HG03457 (cell line): ENCODE results near the gene BTG1.
A peak's percentile ranks its signal among the peaks of the same experiment; 100 is the strongest.
"Not testable (repeated sequence)": the region's sequence is repeated elsewhere in the genome, so short reads cannot be mapped to it uniquely, and the experiment has no call there.

Source experiments
- ATAC-seq: cut with Tn5 transposase; IDR thresholded peaks from one replicate; pipeline ENCODE4 v1.9.1; 2021; ENCODE audit warnings: moderate number of reproducible peaks; ENCODE audit not compliant: unreplicated experiment

Gene BTG1

DNA sequence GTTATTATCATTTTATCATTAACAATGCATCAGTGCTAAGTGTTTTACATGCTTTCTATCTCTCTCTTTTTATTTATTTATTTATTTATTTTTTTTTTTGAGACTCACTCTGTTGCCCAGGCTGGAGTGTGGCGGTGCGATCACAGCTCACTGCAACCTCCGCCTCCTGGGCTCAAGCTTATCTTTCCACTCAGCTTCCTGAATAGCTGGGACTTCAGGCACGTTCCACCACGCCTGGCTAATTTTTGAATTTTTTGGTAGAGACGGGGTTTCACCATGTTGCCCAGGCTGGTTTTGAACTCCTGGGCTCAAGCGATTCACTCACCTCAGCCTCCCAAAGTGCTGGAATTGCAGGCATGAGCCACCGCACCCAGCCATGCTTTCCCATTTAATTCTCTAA lies 3.9 kb upstream of the BTG1 start:
- no peak for ATAC-seq

GRCh38 chr12:92147491-92147890 lies 1.8 kb upstream of the BTG1 start:
- no peak for ATAC-seq

- no peak for ATAC-seq
These were observed 1.0 kb upstream of the BTG1 start for GRCh38 chr12:92146497-92147224.

DNA sequence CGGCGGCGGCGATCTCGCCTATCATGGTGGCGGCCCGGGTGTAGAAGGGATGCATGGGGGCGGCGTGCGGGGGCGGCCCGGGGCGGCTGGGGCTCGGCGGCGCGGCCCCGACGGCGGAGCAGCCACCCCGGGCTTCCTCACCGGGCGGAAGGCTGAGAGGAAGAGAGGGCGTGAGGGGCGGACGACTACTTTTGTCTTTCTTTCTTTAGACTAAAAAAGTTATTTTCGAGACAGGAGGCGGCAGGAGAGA lies 240 bp downstream of the BTG1 start:
- peak; percentile 3 for ATAC-seq

GRCh38 chr12:92144631-92145480 lies 790 bp downstream of the BTG1 start:
- peak; percentile 0 for ATAC-seq

DNA sequence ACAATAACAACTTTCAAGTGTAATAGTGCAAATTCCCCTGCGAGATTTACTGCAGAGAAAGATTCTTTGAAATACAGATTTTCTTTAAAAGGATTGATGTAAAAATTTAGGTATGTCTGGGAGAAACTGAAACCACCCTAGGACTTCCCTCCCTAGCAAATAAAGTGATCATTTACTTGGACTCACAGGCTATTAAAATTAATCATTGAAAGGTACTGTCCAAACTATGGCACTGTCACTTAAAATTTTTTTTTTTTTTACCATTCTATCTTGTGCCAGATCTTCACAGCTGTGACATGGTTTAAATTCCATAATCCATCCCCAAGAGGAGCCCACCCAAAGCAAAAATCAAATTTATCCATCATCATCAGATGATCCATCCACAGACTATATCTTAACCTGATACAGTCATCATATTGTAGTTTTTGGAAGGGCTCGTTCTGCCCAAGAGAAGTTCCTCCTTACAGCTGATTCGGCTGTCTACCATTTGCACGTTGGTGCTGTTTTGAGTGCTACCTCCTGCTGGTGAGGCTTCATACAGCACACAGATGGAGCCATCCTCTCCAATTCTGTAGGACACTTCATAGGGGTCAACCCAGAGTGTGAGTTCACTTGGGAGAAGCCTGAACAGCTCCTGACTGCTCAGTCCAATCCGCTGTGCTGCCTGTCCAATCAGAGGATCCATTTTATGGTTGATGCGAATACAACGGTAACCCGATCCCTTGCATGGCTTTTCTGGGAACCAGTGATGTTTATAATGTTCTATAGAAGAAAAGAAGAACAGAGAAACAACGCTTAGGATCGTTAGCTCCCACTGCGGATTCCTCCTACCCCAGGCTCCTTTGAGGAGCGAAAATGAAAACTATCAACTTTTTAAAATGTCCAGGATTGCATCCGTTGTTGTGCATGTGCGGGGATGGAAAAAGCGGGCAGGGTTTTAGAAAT lies 1.7 kb downstream of the BTG1 start:
- ATAC-seq: peak; percentile 18

GRCh38 chr12:92143258-92143657 lies 2.4 kb downstream of the BTG1 start:
- no peak for ATAC-seq

DNA sequence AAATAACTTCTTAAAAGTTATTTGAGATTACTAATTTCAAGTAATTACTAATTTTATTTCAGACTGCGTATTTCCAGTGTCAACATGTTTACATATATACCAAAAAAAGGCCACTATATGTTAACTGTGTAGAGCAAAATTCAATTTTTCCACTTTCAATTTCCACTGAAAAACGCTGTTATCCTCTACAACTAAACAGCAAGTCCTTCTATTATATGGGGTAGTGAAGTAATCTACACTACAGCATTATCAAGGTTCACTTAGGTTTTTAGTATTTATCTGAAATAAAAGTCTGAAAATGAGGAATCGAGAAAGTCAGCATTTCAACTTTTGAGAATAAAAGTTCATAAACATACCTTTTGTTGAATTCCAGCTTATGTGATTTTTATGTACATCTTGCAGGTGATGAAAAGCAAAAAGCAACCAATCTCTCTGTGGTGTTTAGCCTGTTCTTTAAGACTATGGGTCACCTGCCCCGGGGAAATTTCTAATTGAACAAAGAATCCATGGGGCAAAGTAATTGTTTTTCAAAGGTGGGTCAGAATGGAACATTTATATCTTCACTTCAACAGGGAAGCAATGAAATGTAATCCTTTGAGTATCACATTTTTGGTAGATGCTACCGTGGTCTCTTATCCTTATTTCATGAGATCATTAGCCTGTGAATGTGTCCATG lies 3.3 kb downstream of the BTG1 start:
- no peak for ATAC-seq

DNA sequence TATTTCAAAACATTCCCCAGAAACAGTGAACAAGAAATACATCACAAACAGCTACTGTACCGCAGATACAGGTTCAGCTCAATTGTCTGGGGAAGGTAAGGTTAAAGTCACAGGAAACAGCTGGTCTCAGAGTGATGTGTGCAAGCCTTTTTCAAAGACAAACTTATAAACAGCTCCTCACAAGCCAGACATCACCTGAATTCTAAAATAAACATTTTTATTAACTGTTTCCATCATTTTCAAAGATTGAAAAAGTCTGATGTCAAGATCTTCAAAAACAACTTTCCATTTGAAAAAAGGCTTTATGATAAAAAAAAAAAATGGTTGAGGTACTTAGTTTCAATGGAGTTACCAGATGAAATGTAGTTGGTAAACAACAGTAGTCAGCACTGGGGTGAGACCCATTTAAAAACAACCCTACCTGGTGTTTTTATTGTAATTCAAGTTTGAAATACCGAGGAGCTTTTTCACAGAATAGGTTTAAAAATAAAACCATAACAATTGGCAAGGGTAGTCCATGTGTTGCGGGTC lies 4.0 kb downstream of the BTG1 start:
- ATAC-seq: no peak

GRCh38 chr12:92140896-92141536 lies 4.6 kb downstream of the BTG1 start:
- ATAC-seq: no peak

- ATAC-seq: no peak
These were observed 5.5 kb downstream of the BTG1 start for GRCh38 chr12:92140156-92140555.

DNA sequence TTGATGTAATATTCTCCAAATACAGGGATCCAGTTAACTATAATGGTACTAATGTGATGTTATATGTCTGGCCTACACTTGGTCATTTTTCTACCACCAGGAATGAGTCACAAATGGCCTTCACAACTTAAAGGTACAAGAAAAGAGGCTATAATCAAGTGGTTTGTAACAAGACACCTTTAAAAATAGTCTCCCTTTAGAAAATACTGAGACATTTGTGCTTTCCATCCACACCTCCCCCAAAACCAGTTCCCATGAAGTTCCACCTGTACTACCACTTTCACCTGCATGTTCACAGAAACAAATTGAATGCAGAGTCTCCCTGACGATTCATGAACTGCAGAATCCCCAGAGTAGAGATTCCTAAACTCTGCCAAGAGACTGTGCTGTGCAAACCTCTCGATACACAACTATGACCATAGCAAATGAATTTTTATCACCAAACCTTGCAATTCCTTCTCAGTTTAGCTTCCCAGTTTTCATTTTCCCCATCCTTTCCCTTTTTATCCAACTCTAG lies 6.0 kb downstream of the BTG1 start:
- no peak for ATAC-seq

- no peak for ATAC-seq
These were observed 7.0 kb downstream of the BTG1 start for GRCh38 chr12:92138626-92139025.

DNA sequence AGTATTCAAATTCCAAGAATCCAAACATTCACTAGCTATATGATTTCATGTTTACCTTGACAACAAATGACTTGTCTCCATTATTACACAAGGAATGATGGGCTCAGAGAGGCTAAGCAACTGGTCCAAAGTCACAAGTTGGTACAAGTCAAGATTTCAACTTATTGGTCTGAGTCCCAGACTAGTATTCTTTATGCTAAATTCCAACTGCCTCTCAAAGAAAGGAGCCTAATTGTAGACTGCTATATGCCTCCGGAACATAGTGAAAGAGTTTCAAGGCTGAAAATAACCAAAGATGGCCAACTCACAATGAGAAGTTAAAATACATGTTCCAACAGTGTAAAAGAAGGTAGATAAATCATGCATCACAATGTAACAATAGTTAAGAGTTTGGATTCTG lies 7.5 kb downstream of the BTG1 start:
- no peak for ATAC-seq

DNA sequence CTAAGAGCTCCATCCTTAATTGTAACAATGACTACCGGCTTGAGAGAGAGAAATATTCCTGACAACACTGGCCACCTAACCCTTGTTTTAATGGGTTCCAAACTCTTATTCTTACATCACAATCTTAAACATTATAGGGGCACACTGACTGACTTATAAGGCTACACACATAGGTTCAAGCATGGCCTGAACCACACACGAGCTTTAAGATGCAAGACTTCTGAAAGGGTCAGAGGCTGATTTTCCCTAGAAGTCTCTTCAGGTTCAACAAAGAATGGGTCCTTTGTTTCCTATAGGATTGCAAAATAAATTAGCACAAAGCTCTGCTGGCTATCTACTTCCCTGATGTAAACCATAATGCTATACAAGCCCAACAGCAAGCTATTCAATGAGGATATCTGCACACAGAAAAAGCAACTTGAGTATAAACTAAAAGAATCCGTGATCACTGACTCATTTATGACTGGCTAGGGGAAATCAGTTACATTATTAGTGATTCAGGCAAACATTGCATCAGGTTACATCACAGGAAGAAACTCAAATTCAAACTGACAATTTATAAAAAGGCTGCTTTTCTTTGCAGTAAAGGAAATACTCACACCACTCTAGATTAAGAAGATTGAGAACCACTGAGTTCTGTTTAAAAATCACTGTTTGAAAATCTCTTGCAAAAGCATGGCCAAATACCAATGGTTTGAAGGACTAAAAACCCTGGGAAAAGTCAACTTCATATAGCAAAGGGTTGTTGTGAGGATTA lies 8.5 kb downstream of the BTG1 start:
- no peak for ATAC-seq

GRCh38 chr12:92136026-92136730 lies 9.5 kb downstream of the BTG1 start:
- ATAC-seq: no peak

DNA sequence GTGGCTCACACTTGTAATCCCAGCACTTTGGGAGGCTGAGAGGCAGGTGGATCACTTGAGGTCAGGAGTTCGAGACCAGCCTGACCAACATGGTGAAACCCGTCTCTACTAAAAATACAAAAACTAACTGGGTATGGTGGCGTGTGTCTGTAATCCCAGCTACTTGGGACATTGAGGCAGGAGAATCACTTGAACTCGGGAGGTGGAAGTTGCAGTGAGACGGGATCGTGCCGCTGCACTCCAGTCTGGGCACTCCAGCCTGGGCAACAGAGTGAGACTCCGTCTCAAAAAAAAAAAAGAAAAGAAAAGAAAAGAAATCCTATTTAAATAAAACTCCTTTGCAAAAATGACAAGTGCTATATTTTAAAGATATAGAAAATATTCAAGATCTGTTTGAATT lies 10.1 kb downstream of the BTG1 start:
- ATAC-seq: not testable (repeated sequence)

DNA sequence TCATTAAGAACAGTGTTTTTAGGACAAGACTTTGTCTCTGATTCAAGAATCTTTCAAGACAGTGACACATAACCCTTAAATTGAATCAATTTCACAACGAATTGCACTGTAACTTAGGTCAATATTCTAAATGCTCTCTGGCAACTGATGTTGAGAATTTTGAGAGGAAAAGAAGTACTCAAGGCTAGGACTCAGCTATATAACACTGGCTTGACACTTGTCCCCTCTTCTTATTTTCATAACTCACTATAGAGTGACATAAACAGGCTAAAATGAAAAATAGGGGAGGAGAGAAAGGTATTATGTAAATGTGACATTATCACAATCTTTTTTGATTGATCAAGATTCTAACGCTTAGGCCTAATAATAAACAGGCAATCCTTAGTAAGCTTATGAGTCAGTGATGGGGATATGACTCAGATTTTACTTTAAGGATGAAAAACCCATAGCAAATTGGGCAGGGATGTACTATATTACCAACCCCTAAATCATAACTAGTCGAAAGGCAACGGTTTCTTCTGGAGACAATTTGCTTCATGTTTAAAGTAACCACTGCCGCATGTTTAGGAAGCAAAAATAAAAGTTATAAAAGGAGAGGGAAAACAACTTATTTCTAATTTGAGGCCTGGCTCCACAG lies 10.9 kb downstream of the BTG1 start:
- no peak for ATAC-seq
